ENCODE results near the gene APOBEC3F. TPM values are rescaled to one million over a fixed set of nuclear protein-coding genes. Genes with fewer than 3 reads are reported as not detected.

APOBEC3F gene
- total and polyA plus RNA-seq, 2 experiments from 2014 or later = 6.2 to 10.1 TPM

GRCh38 chr22:39087881-39088684 lies 47.4 kb downstream of the APOBEC3F start:
- DNase-seq = no peak
- in situ Hi-C loops (cut with MboI) = no loop called here
- no peaks in the 10 kb centered on the region for H3K4me1 ChIP-seq (ENCODE audit: insufficient read depth)
- no peak overlapping the region for H3K9ac ChIP-seq
- 35 to 39% methylated on average over 15 to 18 of the region's 18 CpGs for WGBS, 2 experiments (ENCODE audit: low coverage in 1 of 2, low lambda C conversion rate in 2 of 2, missing lambda C conversion rate in 2 of 2)
- H2AFZ ChIP-seq = no peak overlapping the region
- H3K27ac ChIP-seq = no peak overlapping the region
- no peak overlapping the region for H3K4me3 ChIP-seq
- H3K79me2 ChIP-seq (ENCODE audit: insufficient read depth) = no peaks in the 10 kb centered on the region
- no peaks in the 10 kb centered on the region for H4K20me1 ChIP-seq (ENCODE audit: insufficient read depth)
- no peaks in the 10 kb centered on the region for H3K36me3 ChIP-seq (ENCODE audit: low read depth)
- H3K9me3 ChIP-seq (ENCODE audit: low read depth) = no peaks in the 10 kb centered on the region
- no peaks in the 10 kb centered on the region for H3F3A ChIP-seq (ENCODE audit: insufficient read depth)
- TF ChIP-seq EZH2phosphoT487 (IDR thresholded peaks at IDR 0.05; ENCODE audit: insufficient read depth, low read depth) = no peak
- no peak for TF ChIP-seq EZH2 (IDR thresholded peaks at IDR 0.05; ENCODE audit: insufficient read depth, poor library complexity, severe bottlenecking)
- peaks cover 8% of the 10 kb centered on the region for H3K27me3 ChIP-seq (replicated peaks; ENCODE audit: insufficient read depth)
- H3K4me2 ChIP-seq (ENCODE audit: unreplicated experiment) = no peak overlapping the region
- no peaks in the 10 kb centered on the region for H3K9me2 ChIP-seq (ENCODE audit: insufficient read depth)

GRCh38 chr22:39088685-39089032 lies 48.0 kb downstream of the APOBEC3F start:
- Histone ChIP-seq H3F3A (ENCODE audit: insufficient read depth) (no peaks in the 10 kb centered on the region), H3K4me2 (ENCODE audit: unreplicated experiment) (no peak overlapping the region), H3K79me2 (ENCODE audit: insufficient read depth) (no peaks in the 10 kb centered on the region), H2AFZ (no peak overlapping the region), H3K4me3 (no peak overlapping the region), H3K9me3 (ENCODE audit: low read depth) (no peaks in the 10 kb centered on the region), H4K20me1 (ENCODE audit: insufficient read depth) (no peaks in the 10 kb centered on the region), H3K27me3 (replicated peaks; ENCODE audit: insufficient read depth) (peaks cover 8% of the 10 kb centered on the region), H3K36me3 (ENCODE audit: low read depth) (no peaks in the 10 kb centered on the region), H3K4me1 (ENCODE audit: insufficient read depth) (no peaks in the 10 kb centered on the region), H3K9ac (no peak overlapping the region), H3K27ac (no peak overlapping the region), H3K9me2 (ENCODE audit: insufficient read depth) (no peaks in the 10 kb centered on the region)
- in situ Hi-C loops (cut with MboI) = no loop called here
- DNase-seq = no peak
- TF ChIP-seq EZH2 (IDR thresholded peaks at IDR 0.05; ENCODE audit: insufficient read depth, poor library complexity, severe bottlenecking) = no peak
- TF ChIP-seq EZH2phosphoT487 (IDR thresholded peaks at IDR 0.05; ENCODE audit: insufficient read depth, low read depth) = no peak
- 61 to 64% methylated on average over 4 of the region's 5 CpGs for WGBS, 2 experiments (ENCODE audit: low coverage in 1 of 2, low lambda C conversion rate in 2 of 2, missing lambda C conversion rate in 2 of 2)

DNA sequence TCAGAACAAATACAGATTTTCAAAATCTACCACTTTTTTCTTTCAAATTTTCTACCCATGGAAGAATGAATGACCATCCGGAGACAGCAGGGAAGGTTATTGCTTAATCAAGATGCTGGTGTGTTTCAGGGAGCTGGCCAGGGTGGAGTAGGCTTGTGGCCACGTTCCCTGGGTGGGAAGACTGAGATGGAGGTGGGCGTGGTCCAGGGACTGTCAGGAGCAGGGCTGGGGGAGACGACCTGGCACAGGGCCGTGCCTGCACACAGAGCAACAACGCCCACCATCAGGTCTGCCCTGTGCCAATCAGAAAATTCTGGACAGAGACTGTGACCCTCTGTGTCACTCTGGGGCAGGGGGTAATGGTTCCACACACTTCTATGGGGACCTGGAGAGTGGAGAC lies 49.3 kb downstream of the APOBEC3F start:
- in situ Hi-C loops (cut with MboI) = no loop called here
- no peaks in the 10 kb centered on the region for H3F3A ChIP-seq (ENCODE audit: insufficient read depth)
- no peaks in the 10 kb centered on the region for H3K9me3 ChIP-seq (ENCODE audit: low read depth)
- H3K9ac ChIP-seq = no peak overlapping the region
- H2AFZ ChIP-seq = no peak overlapping the region
- 21 to 25% methylated on average over 6 of the region's 6 CpGs for WGBS, 2 experiments (ENCODE audit: low coverage in 1 of 2, low lambda C conversion rate in 2 of 2, missing lambda C conversion rate in 2 of 2)
- H3K4me3 ChIP-seq = no peak overlapping the region
- no peaks in the 10 kb centered on the region for H3K36me3 ChIP-seq (ENCODE audit: low read depth)
- H4K20me1 ChIP-seq (ENCODE audit: insufficient read depth) = no peaks in the 10 kb centered on the region
- no peak overlapping the region for H3K27ac ChIP-seq
- H3K27me3 ChIP-seq (replicated peaks; ENCODE audit: insufficient read depth) = peaks cover 8% of the 10 kb centered on the region
- H3K4me1 ChIP-seq (ENCODE audit: insufficient read depth) = no peaks in the 10 kb centered on the region
- H3K4me2 ChIP-seq (ENCODE audit: unreplicated experiment) = no peak overlapping the region
- no peaks in the 10 kb centered on the region for H3K9me2 ChIP-seq (ENCODE audit: insufficient read depth)
- DNase-seq = peak; percentile 32
- no peaks in the 10 kb centered on the region for H3K79me2 ChIP-seq (ENCODE audit: insufficient read depth)
- TF ChIP-seq EZH2 (IDR thresholded peaks at IDR 0.05; ENCODE audit: insufficient read depth, poor library complexity, severe bottlenecking) = no peak
- TF ChIP-seq EZH2phosphoT487 (IDR thresholded peaks at IDR 0.05; ENCODE audit: insufficient read depth, low read depth) = no peak

GRCh38 chr22:39090426-39091064 lies 49.9 kb downstream of the APOBEC3F start:
- 74 to 75% methylated on average over 15 of the region's 15 CpGs for WGBS, 2 experiments (ENCODE audit: low coverage in 1 of 2, low lambda C conversion rate in 2 of 2, missing lambda C conversion rate in 2 of 2)
- DNase-seq = peak; percentile 18
- peaks cover 8% of the 10 kb centered on the region for H3K27me3 ChIP-seq (replicated peaks; ENCODE audit: insufficient read depth)
- no peaks in the 10 kb centered on the region for H3K79me2 ChIP-seq (ENCODE audit: insufficient read depth)
- H4K20me1 ChIP-seq (ENCODE audit: insufficient read depth) = no peaks in the 10 kb centered on the region
- H3K9ac ChIP-seq = no peak overlapping the region
- H3F3A ChIP-seq (ENCODE audit: insufficient read depth) = no peaks in the 10 kb centered on the region
- no peak overlapping the region for H3K4me2 ChIP-seq (ENCODE audit: unreplicated experiment)
- H3K4me1 ChIP-seq (ENCODE audit: insufficient read depth) = no peaks in the 10 kb centered on the region
- no peak overlapping the region for H2AFZ ChIP-seq
- TF ChIP-seq EZH2 (IDR thresholded peaks at IDR 0.05; ENCODE audit: insufficient read depth, poor library complexity, severe bottlenecking) = no peak
- no peak for TF ChIP-seq EZH2phosphoT487 (IDR thresholded peaks at IDR 0.05; ENCODE audit: insufficient read depth, low read depth)
- H3K36me3 ChIP-seq (ENCODE audit: low read depth) = no peaks in the 10 kb centered on the region
- no peaks in the 10 kb centered on the region for H3K9me2 ChIP-seq (ENCODE audit: insufficient read depth)
- in situ Hi-C loops (cut with MboI) = no loop called here
- no peak overlapping the region for H3K4me3 ChIP-seq
- H3K27ac ChIP-seq = no peak overlapping the region
- no peaks in the 10 kb centered on the region for H3K9me3 ChIP-seq (ENCODE audit: low read depth)

Data from GM23248 (cell line).